GM21390 (cell line): Measurements from ENCODE around the gene KCNH8.
A peak's percentile ranks its signal among the peaks of the same experiment; 100 is the strongest.
"Not testable (repeated sequence)": the region's sequence is repeated elsewhere in the genome, so short reads cannot be mapped to it uniquely, and the experiment has no call there.

Source experiments
- ATAC-seq: cut with Tn5 transposase; IDR thresholded peaks from one replicate; pipeline ENCODE4 v1.9.1; 2021; ENCODE audit not compliant: unreplicated experiment

KCNH8 gene

GRCh38 chr3:19171794-19172193 lies 23.5 kb downstream of the KCNH8 start:
- no peak for ATAC-seq

DNA sequence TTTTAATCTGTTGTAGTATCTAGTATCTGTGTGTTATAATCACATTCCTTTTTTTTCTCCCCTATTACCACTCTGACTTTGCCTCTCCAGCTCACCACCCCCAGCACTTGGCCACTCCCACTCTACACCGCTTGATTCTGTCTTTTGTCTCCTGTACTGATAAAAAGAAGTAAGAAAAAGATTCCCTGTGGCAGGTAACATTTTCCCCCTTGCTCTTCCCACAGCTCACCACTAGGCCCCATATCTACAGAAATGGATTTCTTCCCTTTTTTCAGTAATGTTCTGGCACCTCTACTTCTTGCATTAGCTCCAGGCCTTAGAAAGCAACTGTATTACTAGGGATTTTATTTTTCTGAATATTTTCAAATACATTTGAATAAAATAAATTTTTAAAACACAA lies 25.6 kb downstream of the KCNH8 start:
- ATAC-seq, result no peak

DNA sequence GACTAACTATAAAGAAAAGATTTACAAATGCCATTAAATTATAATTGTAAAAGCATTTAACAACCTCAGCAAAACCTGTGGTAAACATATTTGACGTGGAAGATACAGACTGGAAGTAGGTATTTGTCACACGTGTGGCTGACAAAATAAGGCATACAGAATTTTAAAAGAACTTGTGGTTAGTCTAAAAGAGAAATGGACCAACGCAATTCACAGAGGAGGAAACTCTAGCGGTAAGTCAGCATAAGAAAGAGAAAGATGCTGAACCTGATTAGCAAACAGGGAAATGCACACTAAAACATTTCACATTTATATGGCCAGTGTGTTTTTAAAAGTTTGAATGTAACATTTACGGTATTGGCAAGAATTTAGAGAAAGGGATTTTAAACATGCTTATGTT lies 35.3 kb downstream of the KCNH8 start:
- ATAC-seq, result no peak

GRCh38 chr3:19190126-19190525 lies 41.8 kb downstream of the KCNH8 start:
- no peak for ATAC-seq

- peak; percentile 53 for ATAC-seq
Observed at GRCh38 chr3:19190602-19191001, 42.3 kb downstream of the KCNH8 start.

DNA sequence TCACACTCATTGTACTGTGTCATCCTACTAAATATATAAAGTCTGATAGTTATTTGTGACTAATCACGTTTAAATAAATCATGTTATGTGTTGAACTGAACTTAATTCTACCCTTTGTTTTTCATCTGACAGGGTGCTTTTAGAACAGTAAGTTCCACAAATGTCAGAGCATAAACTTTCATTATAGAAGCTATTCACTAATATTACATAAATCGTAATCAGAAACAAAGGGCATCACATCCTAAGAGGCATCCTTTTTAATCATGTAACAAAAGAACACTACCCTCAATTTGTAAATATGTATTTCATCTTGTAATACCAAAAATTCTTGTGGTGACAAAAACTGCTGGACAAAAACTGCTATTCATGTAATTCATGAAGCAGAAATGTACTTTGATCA lies 50.8 kb downstream of the KCNH8 start:
- ATAC-seq, result no peak

DNA sequence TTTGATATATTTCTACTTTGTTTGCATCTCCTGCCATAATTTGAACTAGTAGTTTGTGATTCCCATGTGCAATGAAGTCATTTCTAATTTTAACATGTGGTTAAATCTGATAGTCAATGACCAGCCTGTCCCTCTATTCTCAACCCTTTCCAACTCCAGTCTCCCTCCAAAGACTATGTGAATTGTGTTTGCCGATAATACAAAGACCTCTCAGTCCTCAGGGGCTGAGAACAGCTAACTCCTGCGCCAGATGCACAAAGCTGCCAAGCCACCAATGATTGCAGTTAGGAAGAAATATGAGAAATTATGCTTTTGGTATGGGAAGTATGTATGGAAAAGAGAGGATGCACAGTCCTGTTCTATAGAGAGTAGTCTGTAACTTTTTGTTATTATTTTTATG lies 54.0 kb downstream of the KCNH8 start:
- no peak for ATAC-seq

- no peak for ATAC-seq
Observed at GRCh38 chr3:19202754-19203153, 54.4 kb downstream of the KCNH8 start.

- ATAC-seq, result no peak
Observed at GRCh38 chr3:19206540-19206939, 58.2 kb downstream of the KCNH8 start.

GRCh38 chr3:19213603-19214220 lies 65.4 kb downstream of the KCNH8 start:
- ATAC-seq, result peak; percentile 49

- ATAC-seq, result no peak
Observed at GRCh38 chr3:19215427-19215826, 67.1 kb downstream of the KCNH8 start.

DNA sequence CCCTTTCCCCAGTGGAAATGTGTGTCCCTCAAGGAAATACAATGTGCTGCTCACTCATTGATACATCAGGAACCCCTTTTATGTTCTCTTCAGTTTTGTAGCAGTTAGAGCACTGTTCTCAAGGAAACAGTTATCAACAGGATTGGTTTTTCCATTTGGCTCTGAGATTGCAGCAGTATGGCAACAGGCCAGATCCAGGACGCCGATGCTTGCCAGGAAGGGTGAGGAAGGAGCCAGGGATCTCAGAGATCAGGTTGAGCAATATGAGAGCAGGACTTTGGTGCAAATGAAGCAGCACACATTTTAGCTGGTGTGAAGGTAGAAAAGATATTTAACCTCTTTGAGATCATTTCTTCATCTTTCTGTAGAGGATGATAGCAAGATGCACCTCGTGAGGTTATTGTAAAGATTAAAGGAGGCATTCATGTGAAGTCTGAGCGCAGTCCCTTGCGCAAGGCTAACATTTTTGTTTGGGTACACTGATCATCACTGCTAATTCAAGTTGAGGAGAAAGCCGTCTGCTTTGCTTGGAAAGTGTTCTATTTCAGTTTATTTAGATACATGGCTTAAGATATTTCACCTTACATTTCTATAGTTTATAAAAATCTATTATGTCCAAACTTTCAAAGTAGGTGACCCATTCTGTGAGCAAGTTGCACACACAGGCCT lies 68.5 kb downstream of the KCNH8 start:
- no peak for ATAC-seq

DNA sequence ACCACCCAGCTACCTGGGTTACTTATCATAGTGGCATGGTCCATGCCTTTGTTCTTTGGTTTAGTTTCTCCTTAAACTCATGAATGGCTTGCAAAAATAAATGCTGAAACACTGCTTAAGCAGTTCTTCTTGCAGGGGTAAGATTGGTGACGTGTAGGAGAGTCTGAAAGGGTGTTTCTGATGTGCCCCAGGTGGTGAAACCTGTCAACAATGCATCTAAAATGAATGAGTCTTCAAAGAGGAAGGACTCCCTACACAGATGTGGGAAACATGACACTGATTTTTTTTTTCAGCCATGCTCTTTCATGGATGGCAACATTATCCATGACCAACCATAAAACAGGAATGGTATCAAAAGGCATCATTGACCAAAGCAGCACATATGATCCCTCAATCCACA lies 72.0 kb downstream of the KCNH8 start:
- ATAC-seq, result no peak

- ATAC-seq, result no peak
Observed at GRCh38 chr3:19221081-19221480, 72.8 kb downstream of the KCNH8 start.

GRCh38 chr3:19226479-19226878 lies 78.2 kb downstream of the KCNH8 start:
- ATAC-seq, result no peak

- no peak for ATAC-seq
Observed at GRCh38 chr3:19228167-19228566, 79.9 kb downstream of the KCNH8 start.

- no peak for ATAC-seq
Observed at GRCh38 chr3:19229086-19229485, 80.8 kb downstream of the KCNH8 start.

GRCh38 chr3:19229881-19230280 lies 81.6 kb downstream of the KCNH8 start:
- ATAC-seq, result peak; percentile 70

DNA sequence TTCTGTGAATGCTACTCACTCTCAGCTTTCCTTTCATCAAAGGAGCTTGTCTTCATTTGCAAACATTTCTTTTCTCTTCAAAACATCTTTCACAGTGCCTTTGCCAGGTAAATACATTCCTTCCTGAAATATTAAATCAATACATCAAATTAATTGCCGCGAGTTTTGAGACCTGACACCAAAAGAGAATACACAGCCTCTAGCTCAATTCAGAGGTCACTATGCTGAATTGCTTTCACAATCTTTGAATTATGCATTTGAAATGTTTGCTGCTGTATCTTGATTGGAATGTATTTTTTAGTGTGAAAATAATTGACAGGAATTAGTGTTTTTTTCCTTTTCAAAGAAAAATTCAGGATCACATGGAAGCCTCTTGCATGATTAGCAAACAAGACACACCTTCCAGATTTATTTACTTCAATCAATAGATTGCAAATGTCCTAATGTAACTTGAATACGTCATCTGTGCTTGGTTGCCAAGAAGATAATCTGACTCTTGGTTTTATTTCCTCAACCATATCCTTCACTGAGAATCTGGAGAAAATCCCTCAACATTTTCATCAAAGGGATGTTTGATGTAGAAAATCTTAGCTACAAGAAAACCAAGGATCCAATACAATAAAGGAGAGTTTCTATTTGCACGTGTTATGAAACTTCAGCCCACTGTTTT lies 83.6 kb downstream of the KCNH8 start:
- no peak for ATAC-seq

GRCh38 chr3:19232566-19232965 lies 84.3 kb downstream of the KCNH8 start:
- no peak for ATAC-seq

- ATAC-seq, result not testable (repeated sequence)
Observed at GRCh38 chr3:19233882-19234784, 85.8 kb downstream of the KCNH8 start.
